HG03342 (cell line): ENCODE measurements around the gene MAB21L1.

Source experiments
- ATAC-seq: cut with Tn5 transposase; IDR thresholded peaks from one replicate; pipeline ENCODE4 v1.9.1; 2021; ENCODE audit warnings: mild to moderate bottlenecking, moderate library complexity; ENCODE audit not compliant: unreplicated experiment

Gene MAB21L1

GRCh38 chr13:35480346-35480745 is 3.9 kb upstream of the MAB21L1 start:
- ATAC-seq, result no peak

- ATAC-seq, result no peak
Observed at GRCh38 chr13:35479706-35480105, 3.2 kb upstream of the MAB21L1 start.

GRCh38 chr13:35479038-35479492 is 2.6 kb upstream of the MAB21L1 start:
- no peak for ATAC-seq

GRCh38 chr13:35478271-35479037 is 2.0 kb upstream of the MAB21L1 start:
- no peak for ATAC-seq

- no peak for ATAC-seq
Observed at GRCh38 chr13:35477386-35477946, 977 bp upstream of the MAB21L1 start.

- no peak for ATAC-seq
Observed at GRCh38 chr13:35475212-35475959, 1.1 kb downstream of the MAB21L1 start.

- no peak for ATAC-seq
Observed at GRCh38 chr13:35474496-35475211, 1.8 kb downstream of the MAB21L1 start.

GRCh38 chr13:35473802-35474201 is 2.7 kb downstream of the MAB21L1 start:
- no peak for ATAC-seq

GRCh38 chr13:35473206-35473775 is 3.2 kb downstream of the MAB21L1 start:
- no peak for ATAC-seq

- no peak for ATAC-seq
Observed at GRCh38 chr13:35472323-35472881, 4.1 kb downstream of the MAB21L1 start.

GRCh38 chr13:35471706-35472322 is 4.7 kb downstream of the MAB21L1 start:
- ATAC-seq, result no peak

- ATAC-seq, result no peak
Observed at GRCh38 chr13:35470671-35471661, 5.5 kb downstream of the MAB21L1 start.

- ATAC-seq, result no peak
Observed at GRCh38 chr13:35469806-35470525, 6.5 kb downstream of the MAB21L1 start.

GRCh38 chr13:35468195-35468594 is 8.3 kb downstream of the MAB21L1 start:
- no peak for ATAC-seq

- no peak for ATAC-seq
Observed at GRCh38 chr13:35465371-35465770, 11.1 kb downstream of the MAB21L1 start.

GRCh38 chr13:35460061-35460460 is 16.4 kb downstream of the MAB21L1 start:
- no peak for ATAC-seq

GRCh38 chr13:35457258-35457657 is 19.2 kb downstream of the MAB21L1 start:
- ATAC-seq, result no peak

GRCh38 chr13:35455022-35455421 is 21.5 kb downstream of the MAB21L1 start:
- no peak for ATAC-seq
